Raji (cell line): ENCODE measurements around the gene RCC1.
A peak's percentile ranks its signal among the peaks of the same experiment; 100 is the strongest.

Experiments used
- POLR2A ChIP-seq: IDR thresholded peaks from 2 replicates; pipeline ENCODE4 v1.6.1; 2011; ENCODE audit warnings: low read depth, low read length, control low read depth; ENCODE audit not compliant: insufficient read depth

Gene RCC1

GRCh38 chr1:28505406-28506187 lies at the start of gene RCC1:
Gene RCC1 (plus strand): TSS chr1:28506043. CDS start chr1:28529867, 23,824 bp downstream.
- TF ChIP-seq POLR2A = peak; percentile 97

GRCh38 chr1:28456078-28456477 lies 49.8 kb upstream of the RCC1 start:
- no peak for TF ChIP-seq POLR2A

GRCh38 chr1:28457678-28458077 lies 48.2 kb upstream of the RCC1 start:
- TF ChIP-seq POLR2A = no peak

GRCh38 chr1:28458237-28459228 lies 47.3 kb upstream of the RCC1 start:
- no peak for TF ChIP-seq POLR2A

GRCh38 chr1:28466226-28466778 lies 39.5 kb upstream of the RCC1 start:
- TF ChIP-seq POLR2A = no peak

GRCh38 chr1:28470146-28470545 lies 35.7 kb upstream of the RCC1 start:
- no peak for TF ChIP-seq POLR2A

- TF ChIP-seq POLR2A = no peak
Measured at GRCh38 chr1:28480308-28480707, 25.5 kb upstream of the RCC1 start.

- TF ChIP-seq POLR2A = no peak
Measured at GRCh38 chr1:28482138-28482537, 23.7 kb upstream of the RCC1 start.

- TF ChIP-seq POLR2A = no peak
Measured at GRCh38 chr1:28482702-28483101, 23.1 kb upstream of the RCC1 start.

- TF ChIP-seq POLR2A = no peak
Measured at GRCh38 chr1:28494737-28495136, 11.1 kb upstream of the RCC1 start.

- no peak for TF ChIP-seq POLR2A
Measured at GRCh38 chr1:28499553-28499952, 6.3 kb upstream of the RCC1 start.

GRCh38 chr1:28501925-28502324 lies 3.9 kb upstream of the RCC1 start:
- TF ChIP-seq POLR2A = no peak

GRCh38 chr1:28503117-28503516 lies 2.7 kb upstream of the RCC1 start:
- no peak for TF ChIP-seq POLR2A

GRCh38 chr1:28506907-28507246 lies 1.0 kb downstream of the RCC1 start:
- TF ChIP-seq POLR2A = no peak

GRCh38 chr1:28507247-28507645 lies 1.4 kb downstream of the RCC1 start:
- peak; percentile 31; the same call in 1 of the 2 replicates for TF ChIP-seq POLR2A
